ENCODE measurements around the gene P2RY6.

Gene P2RY6

GRCh38 chr11:73347067-73347466, 74.9 kb downstream of the P2RY6 start:
- H3K27ac ChIP-seq = no peak overlapping the region
- TF ChIP-seq ZFX (IDR thresholded peaks at IDR 0.05; ENCODE audit: borderline replicate concordance) (no peak), CTCF (IDR thresholded peaks at IDR 0.05) (no peak)
